Mesenchymal stem cell (in vitro differentiated cells and primary cell): Measurements from ENCODE around the gene PYM1.
A peak's percentile ranks its signal among the peaks of the same experiment; 100 is the strongest.

Experiments used
- DNase-seq: peaks from one replicate; pipeline ENCODE4 v3.0.0-alpha.2; 2013
- H2AFZ ChIP-seq: one replicate; pipeline ENCODE4 v1.6.1; 2013; ENCODE audit warnings: low read depth, mild to moderate bottlenecking, control low read depth, inconsistent platforms, low read length, moderate library complexity
- H2AK5ac ChIP-seq: 2 replicates; pipeline ENCODE4 v1.6.1; 2013; ENCODE audit warnings: low read length, moderate library complexity, mild to moderate bottlenecking, inconsistent platforms; ENCODE audit not compliant: severe bottlenecking
- H2BK120ac ChIP-seq: one replicate; pipeline ENCODE4 v1.6.1; 2013; ENCODE audit warnings: low read depth, mild to moderate bottlenecking, inconsistent platforms, low read length, moderate library complexity
- H2BK12ac ChIP-seq, 2 experiments: one replicate each; pipeline ENCODE4 v1.6.1; 2013; ENCODE audit warnings: inconsistent platforms in 2 of 2, low read length in 2 of 2, mild to moderate bottlenecking in 2 of 2, moderate library complexity in 2 of 2, control low read depth in 1 of 2
- H2BK15ac ChIP-seq: one replicate; pipeline ENCODE4 v1.6.1; 2013; ENCODE audit warnings: mild to moderate bottlenecking, low read depth, inconsistent platforms; ENCODE audit not compliant: poor library complexity, severe bottlenecking
- H2BK5ac ChIP-seq: 2 replicates; pipeline ENCODE4 v1.6.1; 2013; ENCODE audit warnings: low read depth, mild to moderate bottlenecking, low read length, control low read depth, inconsistent platforms; ENCODE audit not compliant: poor library complexity, severe bottlenecking
- H3K14ac ChIP-seq, 2 experiments: one replicate each; pipeline ENCODE4 v1.6.1; 2013; ENCODE audit warnings: inconsistent platforms in 2 of 2, low read length in 2 of 2, control low read depth in 1 of 2, mild to moderate bottlenecking in 1 of 2, moderate library complexity in 1 of 2
- H3K18ac ChIP-seq, 2 experiments: one replicate each; pipeline ENCODE4 v1.6.1; 2013; ENCODE audit warnings: inconsistent platforms in 2 of 2, low read length in 2 of 2, control low read depth in 1 of 2, low read depth in 1 of 2, mild to moderate bottlenecking in 1 of 2
- H3K23ac ChIP-seq, 2 experiments: one replicate each; pipeline ENCODE4 v1.6.1; 2013; ENCODE audit warnings: inconsistent platforms in 2 of 2, low read length in 2 of 2, mild to moderate bottlenecking in 2 of 2, moderate library complexity in 2 of 2, control low read depth in 1 of 2
- H3K27ac ChIP-seq: 2 replicates; pipeline ENCODE4 v1.5.1; 2013; ENCODE audit warnings: mild to moderate bottlenecking, moderate library complexity, low read length, control low read depth, inconsistent platforms; ENCODE audit not compliant: poor library complexity, severe bottlenecking
- H3K27me3 ChIP-seq, 2 experiments: 2 replicates each; pipeline versions ENCODE4 v1.6.1 to v1.7.0; 2013; ENCODE audit warnings: low read length in 2 of 2, mild to moderate bottlenecking in 2 of 2, moderate library complexity in 2 of 2, control low read depth in 1 of 2, inconsistent platforms in 1 of 2; ENCODE audit not compliant: control insufficient read depth in 1 of 2, insufficient read depth in 1 of 2
- H3K36me3 ChIP-seq, 2 experiments: 2 replicates each; pipeline versions ENCODE4 v1.6.1 to v1.7.0; 2013; ENCODE audit warnings: low read length in 2 of 2, control low read depth in 1 of 2, inconsistent platforms in 1 of 2, low read depth in 1 of 2, mild to moderate bottlenecking in 1 of 2; ENCODE audit not compliant: insufficient read depth in 2 of 2, control insufficient read depth in 1 of 2
- H3K4ac ChIP-seq, 2 experiments: one replicate each; pipeline ENCODE4 v1.6.1; 2013; ENCODE audit warnings: inconsistent platforms in 2 of 2, low read length in 2 of 2, mild to moderate bottlenecking in 2 of 2, moderate library complexity in 2 of 2, control low read depth in 1 of 2, low read depth in 1 of 2
- H3K4me1 ChIP-seq: 2 replicates; pipeline ENCODE4 v1.6.1; 2013; ENCODE audit warnings: low read depth, low read length, control low read depth; ENCODE audit not compliant: control insufficient read depth, insufficient read depth
- H3K4me2 ChIP-seq: 2 replicates; pipeline ENCODE4 v1.6.1; 2013; ENCODE audit warnings: low read length, mild to moderate bottlenecking, inconsistent platforms; ENCODE audit not compliant: poor library complexity, severe bottlenecking
- H3K4me3 ChIP-seq, 2 experiments: 2 replicates each; pipeline versions ENCODE4 v1.5.1 to v1.7.0; 2013; ENCODE audit warnings: low read length in 2 of 2, mild to moderate bottlenecking in 2 of 2, control low read depth in 1 of 2, low read depth in 1 of 2; ENCODE audit not compliant: insufficient read depth in 1 of 2
- H3K79me1 ChIP-seq: replicated peaks from 2 replicates; pipeline ENCODE4 v1.6.1; 2013; ENCODE audit warnings: mild to moderate bottlenecking, control low read depth, low read length, inconsistent platforms; ENCODE audit not compliant: poor library complexity, severe bottlenecking
- H3K9ac ChIP-seq: 2 replicates; pipeline ENCODE4 v1.7.0; 2013; ENCODE audit warnings: mild to moderate bottlenecking, low read length, moderate library complexity
- H3K9me3 ChIP-seq: 2 replicates; pipeline ENCODE4 v1.7.0; 2013; ENCODE audit warnings: mild to moderate bottlenecking, low read length; ENCODE audit not compliant: control insufficient read depth
- H4K8ac ChIP-seq: one replicate; pipeline ENCODE4 v1.6.1; 2013; ENCODE audit warnings: inconsistent platforms, mild to moderate bottlenecking, low read length, moderate library complexity
- H4K91ac ChIP-seq: one replicate; pipeline ENCODE4 v1.6.1; 2013; ENCODE audit warnings: mild to moderate bottlenecking, low read length, inconsistent platforms
- WGBS: methylation state at CpG from one replicate; pipeline ENCODE4 v1.1.7; 2013; ENCODE audit warnings: mixed read lengths; 5-methylcytosine and 5-hydroxymethylcytosine counted together

The PYM1 gene

DNA sequence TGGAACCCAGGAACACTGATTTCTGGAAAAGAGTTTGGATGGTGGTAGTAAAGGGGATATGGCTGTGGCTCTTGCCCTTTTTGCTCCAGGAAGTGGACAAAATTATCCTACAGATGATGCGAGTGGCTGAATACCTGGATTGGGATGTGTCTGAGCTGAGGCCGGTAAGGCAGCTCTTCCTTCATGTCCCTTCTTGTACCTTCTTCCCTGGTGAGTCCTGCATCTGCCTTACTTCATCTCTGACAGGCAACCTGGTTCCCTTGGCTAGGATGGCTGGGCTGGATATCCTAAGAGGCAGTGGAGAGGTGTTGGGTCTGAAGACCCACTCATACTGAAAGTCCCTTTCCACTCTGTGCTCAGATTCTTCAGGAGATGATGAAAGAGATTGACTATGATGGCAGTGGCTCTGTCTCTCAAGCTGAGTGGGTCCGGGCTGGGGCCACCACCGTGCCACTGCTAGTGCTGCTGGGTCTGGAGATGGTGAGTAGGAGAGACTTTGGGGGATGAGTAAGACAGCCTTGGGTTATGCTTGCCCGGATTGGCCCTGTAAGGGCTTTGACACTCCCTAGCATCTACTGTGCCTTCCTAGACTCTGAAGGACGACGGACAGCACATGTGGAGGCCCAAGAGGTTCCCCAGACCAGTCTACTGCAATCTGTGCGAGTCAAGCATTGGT is 11.3 kb upstream of the PYM1 start:
- H2BK5ac ChIP-seq, result no peak overlapping the region
- H3K18ac ChIP-seq, result no peak overlapping the region
- H2BK15ac ChIP-seq, result no peak overlapping the region
- no peak overlapping the region for H2BK120ac ChIP-seq
- H3K4me2 ChIP-seq, result no peak overlapping the region
- no peak overlapping the region for H3K23ac ChIP-seq
- no peak overlapping the region for H3K9ac ChIP-seq
- H3K36me3 ChIP-seq, result peaks cover 20 to 54% of the 10 kb centered on the region in 2 experiments
- no peak overlapping the region for H4K91ac ChIP-seq
- no peak overlapping the region for H2AK5ac ChIP-seq
- H3K9me3 ChIP-seq, result no peaks in the 10 kb centered on the region
- no peaks in the 10 kb centered on the region for H3K27me3 ChIP-seq
- no peak for DNase-seq
- H3K4ac ChIP-seq, result no peak overlapping the region
- no peak overlapping the region for H3K4me3 ChIP-seq
- H2BK12ac ChIP-seq, result no peak overlapping the region
- H3K27ac ChIP-seq, result no peak overlapping the region
- 87% methylated on average over 8 of the region's 8 CpGs for WGBS
- peaks cover 4% of the 10 kb centered on the region for H3K79me1 ChIP-seq
- peaks cover 6% of the 10 kb centered on the region for H3K4me1 ChIP-seq
- H4K8ac ChIP-seq, result no peak overlapping the region
- no peak overlapping the region for H2AFZ ChIP-seq
- H3K14ac ChIP-seq, result no peak overlapping the region

DNA sequence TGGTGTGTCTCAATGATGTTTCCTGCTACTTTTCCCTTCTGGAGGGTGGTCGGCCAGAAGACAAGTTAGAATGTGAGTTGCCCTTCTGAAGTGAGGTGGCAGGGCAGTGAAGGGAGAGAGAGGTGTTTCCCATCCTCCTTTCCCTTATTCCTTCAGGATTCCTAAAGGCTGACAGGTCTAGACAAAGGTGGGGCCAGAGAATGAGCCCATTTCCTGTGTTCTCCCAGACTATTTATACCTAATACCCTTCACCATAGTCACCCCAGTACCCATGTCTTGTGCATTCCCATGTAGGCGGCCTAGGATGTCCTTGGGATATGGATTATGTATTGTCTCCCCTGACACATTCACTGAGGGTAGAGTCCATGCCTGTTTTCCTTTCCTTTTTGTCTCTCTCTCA is 10.3 kb upstream of the PYM1 start:
- H4K91ac ChIP-seq, result no peak overlapping the region
- no peak overlapping the region for H3K9ac ChIP-seq
- no peak overlapping the region for H2BK15ac ChIP-seq
- no peak overlapping the region for H2BK120ac ChIP-seq
- H3K27ac ChIP-seq, result no peak overlapping the region
- H3K36me3 ChIP-seq, result peaks cover 19 to 45% of the 10 kb centered on the region in 2 experiments
- H4K8ac ChIP-seq, result no peak overlapping the region
- no peaks in the 10 kb centered on the region for H3K9me3 ChIP-seq
- peaks cover 6% of the 10 kb centered on the region for H3K79me1 ChIP-seq
- no peak overlapping the region for H2AK5ac ChIP-seq
- no peak overlapping the region for H3K14ac ChIP-seq
- H2BK12ac ChIP-seq, result no peak overlapping the region
- H3K27me3 ChIP-seq, result no peaks in the 10 kb centered on the region
- H3K4me1 ChIP-seq, result peaks cover 8% of the 10 kb centered on the region
- no peak overlapping the region for H3K18ac ChIP-seq
- 100% methylated on average over 1 of the region's 2 CpGs for WGBS
- no peak overlapping the region for H3K4ac ChIP-seq
- no peak overlapping the region for H3K4me3 ChIP-seq
- H2BK5ac ChIP-seq, result no peak overlapping the region
- no peak for DNase-seq
- H2AFZ ChIP-seq, result no peak overlapping the region
- no peak overlapping the region for H3K23ac ChIP-seq
- H3K4me2 ChIP-seq, result no peak overlapping the region

DNA sequence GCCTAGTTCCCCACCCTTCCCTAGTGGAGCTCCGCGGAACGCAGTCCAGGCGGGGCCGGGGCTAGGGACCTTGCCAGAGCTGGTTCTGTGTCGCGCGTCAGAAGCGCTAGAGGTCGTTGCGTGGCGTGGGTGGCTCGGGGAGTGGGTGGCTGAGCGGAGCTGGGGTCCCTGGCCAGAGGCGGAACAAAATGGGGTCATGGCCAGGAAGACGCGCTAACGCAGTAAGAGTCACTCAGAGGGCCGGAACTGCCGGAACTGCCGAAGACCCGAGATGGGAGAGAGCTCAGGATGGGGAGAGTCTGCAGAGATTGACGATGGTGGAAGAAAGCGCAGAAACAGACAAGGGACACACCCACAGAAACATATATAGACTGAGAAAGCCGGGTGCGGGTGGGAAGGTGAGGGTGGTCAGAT is 8.1 kb upstream of the PYM1 start:
- peak overlapping the region in 1 of 2 experiments; percentile 69 for H3K4me3 ChIP-seq
- no peak overlapping the region for H3K4ac ChIP-seq
- H3K4me1 ChIP-seq, result peaks cover 22% of the 10 kb centered on the region
- no peak overlapping the region for H2AFZ ChIP-seq
- H3K36me3 ChIP-seq, result peaks cover 10 to 23% of the 10 kb centered on the region in 2 experiments
- no peaks in the 10 kb centered on the region for H3K27me3 ChIP-seq
- no peaks in the 10 kb centered on the region for H3K9me3 ChIP-seq
- no peak overlapping the region for H3K27ac ChIP-seq
- peaks cover 15% of the 10 kb centered on the region for H3K79me1 ChIP-seq
- no peak overlapping the region for H2BK15ac ChIP-seq
- 81% methylated on average over 24 of the region's 26 CpGs for WGBS
- H3K14ac ChIP-seq, result no peak overlapping the region
- no peak for DNase-seq
- no peak overlapping the region for H2BK12ac ChIP-seq
- no peak overlapping the region for H4K91ac ChIP-seq
- no peak overlapping the region for H3K23ac ChIP-seq
- H3K18ac ChIP-seq, result no peak overlapping the region
- peak overlapping the region; percentile 70 for H3K9ac ChIP-seq
- H2BK120ac ChIP-seq, result no peak overlapping the region
- H3K4me2 ChIP-seq, result no peak overlapping the region
- no peak overlapping the region for H2BK5ac ChIP-seq
- no peak overlapping the region for H2AK5ac ChIP-seq
- no peak overlapping the region for H4K8ac ChIP-seq

DNA sequence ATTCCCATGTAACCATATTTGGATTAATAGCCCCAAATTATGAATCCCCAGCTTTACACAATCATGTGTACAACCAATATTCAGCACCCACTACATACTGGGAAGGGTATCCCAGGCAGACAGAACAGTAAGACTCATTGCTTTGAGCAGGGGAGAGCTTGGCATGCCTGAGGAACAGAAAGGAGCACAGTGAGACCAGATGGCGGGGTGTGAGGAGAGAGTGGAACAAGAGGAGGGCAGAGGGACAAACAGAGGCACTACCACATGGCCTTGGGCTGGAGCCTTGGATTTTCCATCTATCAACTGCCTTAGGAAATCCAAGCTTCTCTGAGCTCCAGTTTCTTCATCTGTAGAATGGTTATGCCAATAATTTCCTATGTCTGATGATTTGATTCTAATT is 7.1 kb upstream of the PYM1 start:
- H4K91ac ChIP-seq, result no peak overlapping the region
- H3K4me2 ChIP-seq, result no peak overlapping the region
- 100% methylated on average over 1 of the region's 1 CpG for WGBS

More for the DNA sequence above, 7.1 kb upstream of the PYM1 start:
- Histone ChIP-seq H3K27me3 (no peaks in the 10 kb centered on the region), H3K27ac (no peak overlapping the region), H4K8ac (no peak overlapping the region), H2BK12ac (peak overlapping the region in 1 of 2 experiments; percentile 56), H2BK5ac (no peak overlapping the region), H3K4me1 (peaks cover 18% of the 10 kb centered on the region), H2BK15ac (no peak overlapping the region), H3K23ac (no peak overlapping the region), H3K79me1 (peaks cover 15% of the 10 kb centered on the region), H2BK120ac (no peak overlapping the region), H2AFZ (no peak overlapping the region), H3K14ac (no peak overlapping the region), H3K18ac (no peak overlapping the region), H2AK5ac (no peak overlapping the region), H3K36me3 (peaks cover 7 to 19% of the 10 kb centered on the region in 2 experiments), H3K4me3 (no peak overlapping the region), H3K4ac (no peak overlapping the region), H3K9ac (no peak overlapping the region), H3K9me3 (no peaks in the 10 kb centered on the region)
- DNase-seq, result no peak
